MCF 10A (cell line): Measurements from ENCODE around the gene NUCKS1. TPM values are rescaled to one million over a fixed set of nuclear protein-coding genes. Genes with fewer than 3 reads are reported as not detected.
A peak's percentile ranks its signal among the peaks of the same experiment; 100 is the strongest.

Experiments used
- BruUV-seq: library from RNA; stranded (reverse); fragments of 400-500 nt; replicated peaks from 2 replicates; lab custom pipeline; 2021; lab: Mats Ljungman, UMichigan
- CTCF ChIA-PET: fragments of 300-600 bp; sonication (Branson Sonifier 250); formaldehyde crosslinking; extraction: SDS; loops from one replicate; lab custom pipeline; 2021; ENCODE audit warnings: antibody characterized with exemption, inconsistent platforms; lab: Yijun Ruan, JAX
- POLR2A ChIA-PET: fragments of 300-600, 350-650 bp; sonication (Branson Sonifier 250); formaldehyde crosslinking; extraction: SDS; loops from one replicate; lab custom pipeline; 2020; ENCODE audit warnings: antibody characterized with exemption, inconsistent platforms; lab: Yijun Ruan, JAX
- DNase-seq: peaks from one replicate; pipeline ENCODE4 v3.0.0-alpha.2; 2018; ENCODE audit not compliant: unreplicated experiment
- H3K27ac Mint-ChIP-seq: one replicate; pipeline ENCODE4 v1.8.0; 2022; ENCODE audit warnings: mild to moderate bottlenecking, low read depth, mixed read lengths; ENCODE audit not compliant: unreplicated experiment
- H3K27me3 Mint-ChIP-seq: one replicate; pipeline ENCODE4 v1.8.0; 2022; ENCODE audit warnings: mixed read lengths; ENCODE audit not compliant: insufficient read depth, unreplicated experiment
- H3K36me3 Mint-ChIP-seq: one replicate; pipeline ENCODE4 v1.8.0; 2022; ENCODE audit warnings: mild to moderate bottlenecking, moderate library complexity, mixed read lengths; ENCODE audit not compliant: insufficient read depth, unreplicated experiment
- H3K4me1 Mint-ChIP-seq: one replicate; pipeline ENCODE4 v1.8.0; 2022; ENCODE audit warnings: mixed read lengths; ENCODE audit not compliant: insufficient read depth, unreplicated experiment
- H3K4me3 Mint-ChIP-seq: one replicate; pipeline ENCODE4 v1.8.0; 2022; ENCODE audit warnings: mild to moderate bottlenecking, moderate library complexity, mixed read lengths; ENCODE audit not compliant: unreplicated experiment
- H3K9me3 Mint-ChIP-seq: one replicate; pipeline ENCODE4 v1.8.0; 2022; ENCODE audit warnings: mixed read lengths; ENCODE audit not compliant: unreplicated experiment
- CTCF ChIP-seq: fragments of 200-600 bp; IDR thresholded peaks from one replicate; pipeline ENCODE4 v1.8.0; 2022; ENCODE audit warnings: antibody characterized with exemption, mild to moderate bottlenecking; ENCODE audit not compliant: unreplicated experiment
- intact Hi-C: fragments of 100-400 bp; cut with micrococcal nuclease; formaldehyde crosslinking; loops from 2 replicates; pipeline ENCODE4 v1.14.1; 2022
- total RNA-seq: library from RNA; stranded (reverse); gene quantifications from 2 replicates; pipeline ENCODE4 v1.2.3, GENCODE V29; 2022

The NUCKS1 gene
- total RNA-seq, 1 experiment from 2014 or later: 615 TPM

- CTCF ChIA-PET: interaction anchor here (0.6 to 14.3 kb wide), 3 partner anchors 13 to 40 kb away, joined by 3 to 129 read pairs (median 61); no protein-coding TSS in a partner anchor
- no peak for TF ChIP-seq CTCF
- H3K9me3 Mint-ChIP-seq: no peaks in the 10 kb centered on the region
- intact Hi-C loops: no loop called here
- H3K4me1 Mint-ChIP-seq: peaks cover 6% of the 10 kb centered on the region
- no TSS peak for BruUV-seq
- peaks cover 31% of the 10 kb centered on the region for H3K36me3 Mint-ChIP-seq
- POLR2A ChIA-PET: interaction anchor here (1.0 kb wide), 1 partner anchor 9 kb away, joined by 3 read pairs; no protein-coding TSS in a partner anchor
- no peak overlapping the region for H3K4me3 Mint-ChIP-seq
- no peaks in the 10 kb centered on the region for H3K27me3 Mint-ChIP-seq
- no peak for DNase-seq
- no peak overlapping the region for H3K27ac Mint-ChIP-seq
Observed at GRCh38 chr1:205698921-205699320, 51.1 kb downstream of the NUCKS1 start.

- CTCF ChIA-PET: interaction anchor here (0.6 to 14.3 kb wide), 3 partner anchors 19 to 214 kb away, joined by 3 to 129 read pairs (median 46); no protein-coding TSS in a partner anchor
- Mint-ChIP-seq H3K9me3 (no peaks in the 10 kb centered on the region), H3K36me3 (peaks cover 4% of the 10 kb centered on the region), H3K27ac (no peak overlapping the region), H3K4me3 (no peak overlapping the region), H3K4me1 (peaks cover 8% of the 10 kb centered on the region), H3K27me3 (peaks cover 14% of the 10 kb centered on the region)
- intact Hi-C loops: no loop called here
- no peak for DNase-seq
- no peak for TF ChIP-seq CTCF
- POLR2A ChIA-PET: interaction anchor here (0.6 to 1.2 kb wide), 4 partner anchors 12 to 1017 kb away, joined by 3 to 4 read pairs (median 4); no protein-coding TSS in a partner anchor
- BruUV-seq: no TSS peak
Observed at GRCh38 chr1:205693421-205693991, 56.5 kb downstream of the NUCKS1 start.

GRCh38 chr1:205692423-205692822, 57.6 kb downstream of the NUCKS1 start:
- Mint-ChIP-seq H3K27ac (no peak overlapping the region), H3K27me3 (peaks cover 23% of the 10 kb centered on the region), H3K4me1 (peaks cover 8% of the 10 kb centered on the region), H3K36me3 (peaks cover 4% of the 10 kb centered on the region), H3K4me3 (no peak overlapping the region), H3K9me3 (no peaks in the 10 kb centered on the region)
- POLR2A ChIA-PET: interaction anchor here (0.8 to 1.7 kb wide), 4 partner anchors 9 to 57 kb away, joined by 3 read pairs; no protein-coding TSS in a partner anchor
- intact Hi-C loops: no loop called here
- no TSS peak for BruUV-seq
- DNase-seq: no peak
- no peak for TF ChIP-seq CTCF
- CTCF ChIA-PET: interaction anchor here (0.6 to 14.3 kb wide), 6 partner anchors 14 to 90 kb away, joined by 3 to 129 read pairs (median 6); no protein-coding TSS in a partner anchor

- CTCF ChIA-PET: interaction anchor here (0.6 to 14.3 kb wide), 6 partner anchors 9 to 508 kb away, joined by 3 to 129 read pairs (median 4); no protein-coding TSS in a partner anchor
Observed at GRCh38 chr1:205690122-205690756, 59.7 kb downstream of the NUCKS1 start.

More at GRCh38 chr1:205690122-205690756, 59.7 kb downstream of the NUCKS1 start:
- no TSS peak for BruUV-seq
- peak; percentile 72 for DNase-seq
- peaks cover 27% of the 10 kb centered on the region for H3K27me3 Mint-ChIP-seq
- no peak for TF ChIP-seq CTCF
- H3K4me3 Mint-ChIP-seq: no peak overlapping the region
- H3K4me1 Mint-ChIP-seq: peaks cover 8% of the 10 kb centered on the region
- no peak overlapping the region for H3K27ac Mint-ChIP-seq
- intact Hi-C loops: no loop called here
- POLR2A ChIA-PET: interaction anchor here (0.6 to 2.2 kb wide), 12 partner anchors 9 to 61 kb away, joined by 3 to 5 read pairs (median 4); partner anchors contain the start of gene NUCKS1
- no peaks in the 10 kb centered on the region for H3K9me3 Mint-ChIP-seq
- peaks cover 4% of the 10 kb centered on the region for H3K36me3 Mint-ChIP-seq
